Uterus (tissue), 4 donors: ENCODE results near the gene NPIPA2. TPM values are rescaled to one million over a fixed set of nuclear protein-coding genes. Genes with fewer than 3 reads are reported as not detected.
"Not testable (repeated sequence)": the region's sequence is repeated elsewhere in the genome, so short reads cannot be mapped to it uniquely, and the experiment has no call there.

ENCODE experiments used
- DNase-seq, 2 donors: peaks; one replicate each; pipeline ENCODE4 v3.0.0-alpha.2; 2019 to 2020
- H3K27ac ChIP-seq, 2 donors: fragments of 200-600 bp; sonication (generic); 1 replicate in 1 of 2; 2 replicates in 1 of 2; pipeline ENCODE4 v1.5.1; 2016 to 2018
- H3K27me3 ChIP-seq, 2 donors: fragments of 200-600 bp; sonication (generic); one replicate each; pipeline ENCODE4 v1.5.1; 2018 to 2019; ENCODE audit warnings: control low read depth in 1 of 2
- H3K36me3 ChIP-seq, 2 donors: fragments of 200-600 bp; sonication (generic); one replicate each; pipeline ENCODE4 v1.5.1; 2019; ENCODE audit warnings: control low read depth in 1 of 2
- H3K4me1 ChIP-seq, 2 donors: fragments of 200-600 bp; sonication (generic); one replicate each; pipeline ENCODE4 v1.5.1; 2018 to 2019; ENCODE audit warnings: control low read depth in 1 of 2
- H3K4me3 ChIP-seq, 2 donors: fragments of 200-600 bp; sonication (generic); 1 replicate in 1 of 2; 2 replicates in 1 of 2; pipeline ENCODE4 v1.5.1; 2018 to 2019; ENCODE audit warnings: mild to moderate bottlenecking in 1 of 2
- H3K9me3 ChIP-seq, 2 donors: fragments of 200-600 bp; sonication (generic); one replicate each; pipeline ENCODE4 v1.5.1; 2019; ENCODE audit warnings: control low read depth in 1 of 2
- intact Hi-C: fragments of 100-400 bp; cut with DNase I; formaldehyde crosslinking; loops from one replicate; pipeline ENCODE4 v1.15.1; 2023; ENCODE audit warnings: low total_unique reads
- total RNA-seq, 4 donors: library from RNA; depleted of rRNA in 3 of 4; stranded (reverse); fragments of >200 nt in 3 of 4; gene quantifications; one replicate each; pipeline versions ENCODE4 v1.1.0 to v1.2.4, GENCODE V29; 2014 to 2023
- donor health status: DM: yes; HTN: yes; CAD: no.

Gene NPIPA2
- total RNA-seq, 4 donors from 2014 or later: 11.5 to 14.4 TPM; not detected in 2

DNA sequence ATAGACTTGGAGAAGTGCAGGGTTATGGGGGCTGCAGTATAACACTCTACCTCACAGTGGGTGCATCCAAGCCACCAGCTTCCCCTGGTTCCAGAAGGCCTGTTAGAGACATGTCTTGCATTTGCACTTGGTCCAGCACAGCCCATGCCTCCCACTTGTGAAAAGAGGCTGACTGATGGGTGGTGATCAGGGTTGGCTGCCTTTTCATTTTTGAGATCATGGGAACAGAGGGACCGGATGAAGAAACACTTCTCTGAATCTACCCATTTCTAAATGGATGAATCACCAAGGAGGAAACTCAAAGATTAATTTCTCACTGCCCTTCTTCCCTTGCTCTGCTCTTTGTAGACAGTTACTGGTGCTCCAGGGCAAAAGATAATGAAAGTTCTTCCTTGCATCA, 43.8 kb downstream of the NPIPA2 start:
- intact Hi-C loops: not testable (repeated sequence)

DNA sequence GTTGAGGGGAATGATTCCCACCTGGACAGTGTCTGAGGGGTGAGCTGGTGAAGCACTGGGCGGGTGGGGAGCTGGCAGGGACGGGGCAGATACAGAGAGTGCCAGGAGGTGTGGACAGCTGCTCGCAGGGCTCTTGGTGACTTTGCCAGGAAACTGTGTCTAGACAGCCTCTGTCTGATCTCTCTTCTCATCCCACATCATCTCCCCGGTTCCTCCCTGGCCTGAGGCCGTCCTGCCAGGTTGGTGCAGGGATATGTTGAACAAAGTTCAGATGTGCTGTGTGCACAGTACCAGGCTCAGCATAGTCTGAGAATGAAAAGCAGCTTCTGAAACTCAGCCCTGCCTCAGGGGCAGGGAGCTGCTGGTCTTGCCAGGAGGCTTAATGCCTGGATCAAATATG, 47.2 kb downstream of the NPIPA2 start:
- intact Hi-C loops, H3K4me3 ChIP-seq, DNase-seq, H3K27ac ChIP-seq, H3K9me3 ChIP-seq, H3K27me3 ChIP-seq, H3K36me3 ChIP-seq, H3K4me1 ChIP-seq: not testable (repeated sequence)

More for the DNA sequence above, 43.8 kb downstream of the NPIPA2 start:
- H3K27me3 ChIP-seq, H3K27ac ChIP-seq, H3K4me3 ChIP-seq, H3K36me3 ChIP-seq, H3K4me1 ChIP-seq, DNase-seq, H3K9me3 ChIP-seq: not testable (repeated sequence)

GRCh38 chr16:14790320-14790956, 48.1 kb downstream of the NPIPA2 start:
- H3K27ac ChIP-seq, H3K27me3 ChIP-seq, H3K4me1 ChIP-seq, intact Hi-C loops, DNase-seq, H3K36me3 ChIP-seq, H3K9me3 ChIP-seq, H3K4me3 ChIP-seq: not testable (repeated sequence)

- H3K36me3 ChIP-seq, H3K9me3 ChIP-seq, H3K4me3 ChIP-seq, H3K4me1 ChIP-seq, DNase-seq, intact Hi-C loops, H3K27me3 ChIP-seq, H3K27ac ChIP-seq: not testable (repeated sequence)
These were observed 50.6 kb downstream of the NPIPA2 start for GRCh38 chr16:14792914-14793313.

DNA sequence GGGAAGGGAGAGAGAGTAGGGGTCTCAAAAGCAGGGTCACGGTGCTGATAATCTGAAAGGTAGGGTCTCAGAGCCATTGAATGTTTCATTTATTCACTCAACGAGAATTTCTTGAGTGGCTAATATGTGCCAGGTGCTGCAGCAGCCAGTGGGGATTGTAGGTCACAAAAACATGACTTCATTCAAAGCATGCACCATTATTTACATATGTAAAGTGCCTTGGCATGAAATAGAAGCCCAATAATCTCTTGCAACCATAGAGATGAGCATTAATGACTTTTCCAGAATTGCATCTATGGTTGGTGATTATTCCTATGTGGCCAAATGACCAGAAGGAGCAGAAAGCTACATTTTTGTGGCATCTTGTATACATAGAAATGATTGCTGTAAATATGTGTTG, 55.2 kb downstream of the NPIPA2 start:
- intact Hi-C loops, H3K9me3 ChIP-seq, H3K27ac ChIP-seq, H3K4me1 ChIP-seq, H3K36me3 ChIP-seq, DNase-seq, H3K4me3 ChIP-seq, H3K27me3 ChIP-seq: not testable (repeated sequence)

DNA sequence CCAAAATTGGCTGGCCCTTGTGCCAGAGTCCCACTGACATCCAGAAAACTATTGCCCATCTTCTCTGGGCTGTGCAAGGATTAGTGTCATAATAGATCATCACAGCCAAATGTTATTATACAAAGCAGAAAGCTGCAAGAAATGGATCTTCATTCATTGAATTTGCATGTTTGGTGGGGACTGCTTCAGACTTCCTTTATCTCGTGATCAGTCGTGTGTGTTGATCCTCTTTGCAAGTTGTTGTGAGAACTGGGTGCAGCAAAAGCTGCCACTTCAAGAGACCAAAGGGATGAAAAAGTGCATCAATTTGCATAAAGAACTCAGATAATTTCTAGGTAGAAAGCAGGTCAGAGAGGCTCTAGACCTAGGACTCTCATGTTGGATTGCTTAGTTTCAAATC, 61.2 kb downstream of the NPIPA2 start:
- H3K27me3 ChIP-seq, H3K36me3 ChIP-seq, H3K9me3 ChIP-seq, intact Hi-C loops, DNase-seq, H3K4me1 ChIP-seq, H3K27ac ChIP-seq, H3K4me3 ChIP-seq: not testable (repeated sequence)

DNA sequence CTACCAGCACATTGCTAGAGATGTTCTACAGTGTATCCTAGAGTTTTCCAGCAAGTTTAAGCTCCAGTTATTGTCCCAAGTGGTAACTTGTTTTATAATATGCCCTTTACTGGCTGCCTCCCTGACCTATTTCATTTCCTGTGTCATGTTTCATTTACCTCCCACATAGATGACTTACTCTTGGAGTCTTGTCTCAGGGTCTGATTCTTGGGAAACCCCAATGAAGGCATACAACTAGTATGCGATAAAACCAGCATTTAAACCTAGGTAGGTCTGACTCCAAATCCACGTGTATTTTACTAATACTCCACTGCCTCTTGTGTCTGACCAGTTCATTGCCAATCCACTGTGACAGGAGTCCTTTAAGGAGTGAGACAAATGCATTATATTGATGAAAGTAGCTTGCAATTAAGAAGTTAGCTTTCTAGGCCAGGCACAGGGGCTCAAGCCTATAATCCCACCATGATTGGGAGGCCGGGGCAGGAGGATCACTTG, 64.9 kb downstream of the NPIPA2 start:
- H3K27ac ChIP-seq, H3K27me3 ChIP-seq, DNase-seq, intact Hi-C loops, H3K4me3 ChIP-seq, H3K4me1 ChIP-seq, H3K36me3 ChIP-seq, H3K9me3 ChIP-seq: not testable (repeated sequence)

- DNase-seq, H3K4me3 ChIP-seq, intact Hi-C loops, H3K4me1 ChIP-seq, H3K27ac ChIP-seq, H3K9me3 ChIP-seq, H3K27me3 ChIP-seq, H3K36me3 ChIP-seq: not testable (repeated sequence)
These were observed 71.6 kb downstream of the NPIPA2 start for GRCh38 chr16:14813890-14814289.

Other genes starting within 250 kb of the NPIPA2 start
- 10 to 100 TPM; 34.1 to 50.0 (median 40.3) TPM for gene PARN, start 112.3 kb upstream of the NPIPA2 start, total RNA-seq
- 10 to 100 TPM; 17.4 to 88.1 (median 60.7) TPM for gene BFAR, start 109.6 kb upstream of the NPIPA2 start, total RNA-seq
- not detected for gene PLA2G10, start 48.2 kb upstream of the NPIPA2 start, total RNA-seq
- 10 to 100 TPM in 1 of 4 donors, 1 to 10 TPM in 1, not detected in 2; 6.0 to 11.5 TPM for gene NPIPA3, start 39.1 kb upstream of the NPIPA2 start, total RNA-seq
- 10 to 100 TPM; 19.7 to 93.0 (median 52.0) TPM for gene NOMO1, start 91.2 kb downstream of the NPIPA2 start, total RNA-seq
- gene NPIPA1, start 194.9 kb downstream of the NPIPA2 start, total RNA-seq: 100 to 1,000 TPM in 1 of 4 donors, 10 to 100 TPM in 3; 13.5 to 183 (median 59.6) TPM
- 10 to 100 TPM; 35.3 to 91.1 (median 63.0) TPM for gene PDXDC1, start 232.5 kb downstream of the NPIPA2 start, total RNA-seq